ENCODE data around the gene ADH5. TPM values are rescaled to one million over a fixed set of nuclear protein-coding genes. Genes with fewer than 3 reads are reported as not detected.

ADH5 gene
- total and polyA plus RNA-seq, 4 donors: 90.4 to 190 (median 120) TPM

DNA sequence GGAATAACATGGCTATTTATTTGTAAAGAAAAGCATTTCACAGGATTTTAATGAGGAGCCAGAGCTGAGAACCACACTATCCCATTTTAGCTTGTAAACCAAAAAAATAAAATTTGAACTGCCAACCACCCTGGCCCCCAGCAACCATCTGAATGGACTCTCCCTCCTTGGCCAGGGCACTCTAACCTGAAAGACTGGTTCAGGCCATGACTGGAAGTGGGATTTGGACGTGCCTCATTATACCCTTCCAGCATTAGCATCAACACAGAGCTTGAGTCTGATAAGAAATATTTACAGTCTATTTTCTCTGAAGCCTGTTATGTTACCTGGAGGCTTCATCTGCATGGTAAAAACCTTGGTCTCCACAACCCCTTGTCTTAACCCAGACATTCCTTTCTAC lies 63.1 kb downstream of the ADH5 start:
- H3K4me1 ChIP-seq (ENCODE audit: control insufficient read depth in 4 of 4, insufficient read depth in 4 of 4, low read length in 3 of 4): peaks cover 0 to 4% (median 3%) of the 10 kb centered on the region in 4 donors
- peaks cover 0 to 3% (median under 1%) of the 10 kb centered on the region in 4 donors for H3K36me3 ChIP-seq (ENCODE audit: control insufficient read depth in 4 of 4, insufficient read depth in 3 of 4, low read depth in 1 of 4, low read length in 3 of 4)
- H3K27ac ChIP-seq (ENCODE audit: low read depth in 1 of 2, low read length in 2 of 2): no peak overlapping the region
- DNase-seq (ENCODE audit: low spot score): no peak
- H3K9ac ChIP-seq (ENCODE audit: low read depth in 1 of 2, low read length in 2 of 2): no peak overlapping the region
- peaks cover 0 to 5% (median 0%) of the 10 kb centered on the region in 4 donors for H3K9me3 ChIP-seq (ENCODE audit: control insufficient read depth in 4 of 4, low read length in 3 of 4)
- WGBS: 90% methylated on average over 1 of the region's 1 CpG
- no peaks in the 10 kb centered on the region for H3K27me3 ChIP-seq (ENCODE audit: control insufficient read depth in 4 of 4, insufficient read depth in 4 of 4, low read length in 3 of 4)
- H3K4me3 ChIP-seq (ENCODE audit: low read depth in 1 of 3, low read length in 3 of 3): no peak overlapping the region
- TF ChIP-seq RXRA (IDR thresholded peaks at IDR 0.05) (no peak), HNF4G (IDR thresholded peaks at IDR 0.05) (no peak), RAD21 (IDR thresholded peaks at IDR 0.05) (no peak), NR2F2 (IDR thresholded peaks at IDR 0.05) (no peak), TAF1 (conservative IDR thresholded peaks at IDR 0.05) (no peak), EGR1 (IDR thresholded peaks at IDR 0.05; ENCODE audit: low read depth in 2 of 2) (no peak), YY1 (IDR thresholded peaks at IDR 0.05) (no peak), SP1 (IDR thresholded peaks at IDR 0.05) (no peak), JUND (IDR thresholded peaks at IDR 0.05) (no peak), FOXA2 (IDR thresholded peaks at IDR 0.05) (no peak), FOXA1 (IDR thresholded peaks at IDR 0.05) (no peak), GABPA (IDR thresholded peaks at IDR 0.05 in 1 of 2, conservative IDR thresholded peaks at IDR 0.05 in 1 of 2) (no peak)
- TF ChIP-seq, protein P1, sequence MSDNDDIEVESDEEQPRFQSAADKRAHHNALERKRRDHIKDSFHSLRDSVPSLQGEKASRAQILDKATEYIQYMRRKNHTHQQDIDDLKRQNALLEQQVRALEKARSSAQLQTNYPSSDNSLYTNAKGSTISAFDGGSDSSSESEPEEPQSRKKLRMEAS (IDR thresholded peaks at IDR 0.05): no peak
- TF ChIP-seq, protein P2, sequence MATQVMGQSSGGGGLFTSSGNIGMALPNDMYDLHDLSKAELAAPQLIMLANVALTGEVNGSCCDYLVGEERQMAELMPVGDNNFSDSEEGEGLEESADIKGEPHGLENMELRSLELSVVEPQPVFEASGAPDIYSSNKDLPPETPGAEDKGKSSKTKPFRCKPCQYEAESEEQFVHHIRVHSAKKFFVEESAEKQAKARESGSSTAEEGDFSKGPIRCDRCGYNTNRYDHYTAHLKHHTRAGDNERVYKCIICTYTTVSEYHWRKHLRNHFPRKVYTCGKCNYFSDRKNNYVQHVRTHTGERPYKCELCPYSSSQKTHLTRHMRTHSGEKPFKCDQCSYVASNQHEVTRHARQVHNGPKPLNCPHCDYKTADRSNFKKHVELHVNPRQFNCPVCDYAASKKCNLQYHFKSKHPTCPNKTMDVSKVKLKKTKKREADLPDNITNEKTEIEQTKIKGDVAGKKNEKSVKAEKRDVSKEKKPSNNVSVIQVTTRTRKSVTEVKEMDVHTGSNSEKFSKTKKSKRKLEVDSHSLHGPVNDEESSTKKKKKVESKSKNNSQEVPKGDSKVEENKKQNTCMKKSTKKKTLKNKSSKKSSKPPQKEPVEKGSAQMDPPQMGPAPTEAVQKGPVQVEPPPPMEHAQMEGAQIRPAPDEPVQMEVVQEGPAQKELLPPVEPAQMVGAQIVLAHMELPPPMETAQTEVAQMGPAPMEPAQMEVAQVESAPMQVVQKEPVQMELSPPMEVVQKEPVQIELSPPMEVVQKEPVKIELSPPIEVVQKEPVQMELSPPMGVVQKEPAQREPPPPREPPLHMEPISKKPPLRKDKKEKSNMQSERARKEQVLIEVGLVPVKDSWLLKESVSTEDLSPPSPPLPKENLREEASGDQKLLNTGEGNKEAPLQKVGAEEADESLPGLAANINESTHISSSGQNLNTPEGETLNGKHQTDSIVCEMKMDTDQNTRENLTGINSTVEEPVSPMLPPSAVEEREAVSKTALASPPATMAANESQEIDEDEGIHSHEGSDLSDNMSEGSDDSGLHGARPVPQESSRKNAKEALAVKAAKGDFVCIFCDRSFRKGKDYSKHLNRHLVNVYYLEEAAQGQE (IDR thresholded peaks at IDR 0.05): no peak
- TF ChIP-seq, protein P3, sequence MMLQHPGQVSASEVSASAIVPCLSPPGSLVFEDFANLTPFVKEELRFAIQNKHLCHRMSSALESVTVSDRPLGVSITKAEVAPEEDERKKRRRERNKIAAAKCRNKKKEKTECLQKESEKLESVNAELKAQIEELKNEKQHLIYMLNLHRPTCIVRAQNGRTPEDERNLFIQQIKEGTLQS (IDR thresholded peaks at IDR 0.05): no peak

DNA sequence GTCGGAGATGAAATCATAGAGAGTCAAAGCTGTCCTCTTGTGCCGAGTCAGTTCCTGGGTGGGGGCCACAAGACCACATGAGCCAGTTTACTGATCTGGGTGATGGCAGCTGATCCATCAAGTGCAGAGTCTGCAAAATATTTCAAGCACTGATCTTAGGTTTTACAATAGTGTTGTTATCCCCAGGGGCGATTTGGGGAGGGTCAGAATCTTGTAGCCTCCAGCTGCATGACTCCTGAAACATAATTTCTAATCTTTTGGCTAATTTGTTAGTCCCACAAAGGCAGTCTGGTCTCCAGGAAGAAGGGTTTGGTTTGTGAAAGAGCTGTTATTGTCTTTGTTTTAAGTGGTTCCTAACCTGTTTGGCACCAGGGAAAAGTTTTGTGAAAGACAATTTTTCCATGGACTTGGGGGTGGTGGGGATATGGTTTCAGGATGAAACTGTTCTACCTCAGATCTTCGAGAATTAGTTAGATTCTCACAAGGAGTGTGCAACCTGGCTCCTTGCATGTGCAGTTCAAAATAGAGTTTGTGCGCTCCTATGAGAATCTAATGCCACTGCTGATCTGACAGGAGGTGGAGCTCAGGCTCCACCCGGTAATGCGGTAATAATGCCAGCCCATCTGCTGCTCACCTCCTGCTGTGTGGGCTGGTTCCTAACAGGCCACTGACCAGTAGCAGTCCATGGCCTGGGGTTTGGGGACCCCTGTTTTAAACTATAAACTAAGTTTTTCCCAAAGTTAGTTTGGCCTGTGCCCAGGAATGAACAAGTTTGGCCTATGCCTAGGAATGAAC lies 63.9 kb downstream of the ADH5 start:
- DNase-seq (ENCODE audit: low spot score): no peak
- no peak for TF ChIP-seq RXRA (IDR thresholded peaks at IDR 0.05)
- TF ChIP-seq YY1 (IDR thresholded peaks at IDR 0.05): no peak
- TF ChIP-seq GABPA (IDR thresholded peaks at IDR 0.05 in 1 of 2, conservative IDR thresholded peaks at IDR 0.05 in 1 of 2): no peak
- TF ChIP-seq, protein P4, sequence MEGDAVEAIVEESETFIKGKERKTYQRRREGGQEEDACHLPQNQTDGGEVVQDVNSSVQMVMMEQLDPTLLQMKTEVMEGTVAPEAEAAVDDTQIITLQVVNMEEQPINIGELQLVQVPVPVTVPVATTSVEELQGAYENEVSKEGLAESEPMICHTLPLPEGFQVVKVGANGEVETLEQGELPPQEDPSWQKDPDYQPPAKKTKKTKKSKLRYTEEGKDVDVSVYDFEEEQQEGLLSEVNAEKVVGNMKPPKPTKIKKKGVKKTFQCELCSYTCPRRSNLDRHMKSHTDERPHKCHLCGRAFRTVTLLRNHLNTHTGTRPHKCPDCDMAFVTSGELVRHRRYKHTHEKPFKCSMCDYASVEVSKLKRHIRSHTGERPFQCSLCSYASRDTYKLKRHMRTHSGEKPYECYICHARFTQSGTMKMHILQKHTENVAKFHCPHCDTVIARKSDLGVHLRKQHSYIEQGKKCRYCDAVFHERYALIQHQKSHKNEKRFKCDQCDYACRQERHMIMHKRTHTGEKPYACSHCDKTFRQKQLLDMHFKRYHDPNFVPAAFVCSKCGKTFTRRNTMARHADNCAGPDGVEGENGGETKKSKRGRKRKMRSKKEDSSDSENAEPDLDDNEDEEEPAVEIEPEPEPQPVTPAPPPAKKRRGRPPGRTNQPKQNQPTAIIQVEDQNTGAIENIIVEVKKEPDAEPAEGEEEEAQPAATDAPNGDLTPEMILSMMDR (IDR thresholded peaks at IDR 0.05; ENCODE audit: low read depth, low read length, missing input control): no peak
- TF ChIP-seq RAD21 (IDR thresholded peaks at IDR 0.05): no peak
- TF ChIP-seq HNF4G (IDR thresholded peaks at IDR 0.05): no peak
- TF ChIP-seq FOXA1 (IDR thresholded peaks at IDR 0.05): no peak
- TF ChIP-seq, protein P1 (IDR thresholded peaks at IDR 0.05): no peak
- TF ChIP-seq, protein P5, sequence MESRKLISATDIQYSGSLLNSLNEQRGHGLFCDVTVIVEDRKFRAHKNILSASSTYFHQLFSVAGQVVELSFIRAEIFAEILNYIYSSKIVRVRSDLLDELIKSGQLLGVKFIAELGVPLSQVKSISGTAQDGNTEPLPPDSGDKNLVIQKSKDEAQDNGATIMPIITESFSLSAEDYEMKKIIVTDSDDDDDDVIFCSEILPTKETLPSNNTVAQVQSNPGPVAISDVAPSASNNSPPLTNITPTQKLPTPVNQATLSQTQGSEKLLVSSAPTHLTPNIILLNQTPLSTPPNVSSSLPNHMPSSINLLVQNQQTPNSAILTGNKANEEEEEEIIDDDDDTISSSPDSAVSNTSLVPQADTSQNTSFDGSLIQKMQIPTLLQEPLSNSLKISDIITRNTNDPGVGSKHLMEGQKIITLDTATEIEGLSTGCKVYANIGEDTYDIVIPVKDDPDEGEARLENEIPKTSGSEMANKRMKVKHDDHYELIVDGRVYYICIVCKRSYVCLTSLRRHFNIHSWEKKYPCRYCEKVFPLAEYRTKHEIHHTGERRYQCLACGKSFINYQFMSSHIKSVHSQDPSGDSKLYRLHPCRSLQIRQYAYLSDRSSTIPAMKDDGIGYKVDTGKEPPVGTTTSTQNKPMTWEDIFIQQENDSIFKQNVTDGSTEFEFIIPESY (IDR thresholded peaks at IDR 0.05): no peak
- no peak for TF ChIP-seq TAF1 (conservative IDR thresholded peaks at IDR 0.05)
- no peak for TF ChIP-seq JUND (IDR thresholded peaks at IDR 0.05)
- TF ChIP-seq, protein P2 (IDR thresholded peaks at IDR 0.05): no peak
- TF ChIP-seq, protein P3 (IDR thresholded peaks at IDR 0.05): no peak
- no peak for TF ChIP-seq EGR1 (IDR thresholded peaks at IDR 0.05; ENCODE audit: low read depth in 2 of 2)

More for the DNA sequence above, 63.9 kb downstream of the ADH5 start:
- Histone ChIP-seq H3K36me3 (ENCODE audit: control insufficient read depth in 4 of 4, insufficient read depth in 3 of 4, low read depth in 1 of 4, low read length in 3 of 4) (peaks cover 0 to 2% (median 0%) of the 10 kb centered on the region in 4 donors), H3K4me3 (ENCODE audit: low read depth in 1 of 3, low read length in 3 of 3) (no peak overlapping the region), H3K27me3 (ENCODE audit: control insufficient read depth in 4 of 4, insufficient read depth in 4 of 4, low read length in 3 of 4) (no peaks in the 10 kb centered on the region), H3K4me1 (ENCODE audit: control insufficient read depth in 4 of 4, insufficient read depth in 4 of 4, low read length in 3 of 4) (peaks cover 0 to 4% (median 3%) of the 10 kb centered on the region in 4 donors), H3K27ac (ENCODE audit: low read depth in 1 of 2, low read length in 2 of 2) (no peak overlapping the region), H3K9ac (ENCODE audit: low read depth in 1 of 2, low read length in 2 of 2) (no peak overlapping the region), H3K9me3 (ENCODE audit: control insufficient read depth in 4 of 4, low read length in 3 of 4) (peaks cover 0 to 5% (median 1%) of the 10 kb centered on the region in 4 donors)
- WGBS: 86% methylated on average over 7 of the region's 7 CpGs

Measured in liver (tissue), 9 donors.